Measurements from ENCODE around the gene OR2T11.
"Not testable (repeated sequence)": the region's sequence is repeated elsewhere in the genome, so short reads cannot be mapped to it uniquely, and the experiment has no call there.

The OR2T11 gene

DNA sequence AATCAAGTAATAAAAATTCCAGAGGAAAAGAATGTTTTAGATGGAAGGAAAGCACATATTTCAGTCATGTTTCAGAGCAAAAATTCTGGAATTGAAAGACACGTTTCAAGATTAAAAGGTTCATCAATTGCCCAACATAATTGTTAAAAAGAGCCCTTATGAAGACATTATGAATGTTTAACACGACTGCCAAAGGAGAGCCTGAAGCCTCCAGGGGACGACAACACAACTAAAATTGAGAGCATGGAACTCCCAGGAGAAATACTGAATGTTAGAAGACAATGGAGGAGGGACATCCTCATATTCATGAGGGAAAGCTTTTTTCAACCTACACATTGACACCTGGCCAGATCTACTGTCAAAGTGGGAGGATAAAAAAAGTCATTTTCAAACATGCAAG is 16.0 kb downstream of the OR2T11 start:
- peak in 1 of 2 donors; percentile 17 for DNase-seq (ENCODE audit: low read depth in 2 of 2)

DNA sequence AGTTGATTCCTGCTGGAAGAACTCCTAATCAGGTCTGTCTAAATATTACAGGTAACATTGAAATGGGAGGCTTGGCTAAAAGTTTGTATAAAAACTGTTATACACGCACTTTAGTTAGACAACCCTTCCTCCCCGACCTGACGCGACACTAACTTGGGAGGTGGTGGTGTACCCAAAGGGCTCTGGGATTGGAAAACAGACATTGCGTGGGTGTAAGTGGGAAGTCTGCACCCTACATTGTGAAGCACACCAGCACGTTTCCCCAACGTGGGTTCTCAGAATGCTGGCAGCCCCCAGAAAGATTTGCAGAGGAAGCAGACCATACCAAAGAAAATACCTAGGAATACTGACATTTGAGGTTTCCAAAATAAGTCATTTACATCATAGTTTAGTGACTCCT is 16.8 kb downstream of the OR2T11 start:
- no peak for DNase-seq (ENCODE audit: low read depth in 2 of 2)

DNA sequence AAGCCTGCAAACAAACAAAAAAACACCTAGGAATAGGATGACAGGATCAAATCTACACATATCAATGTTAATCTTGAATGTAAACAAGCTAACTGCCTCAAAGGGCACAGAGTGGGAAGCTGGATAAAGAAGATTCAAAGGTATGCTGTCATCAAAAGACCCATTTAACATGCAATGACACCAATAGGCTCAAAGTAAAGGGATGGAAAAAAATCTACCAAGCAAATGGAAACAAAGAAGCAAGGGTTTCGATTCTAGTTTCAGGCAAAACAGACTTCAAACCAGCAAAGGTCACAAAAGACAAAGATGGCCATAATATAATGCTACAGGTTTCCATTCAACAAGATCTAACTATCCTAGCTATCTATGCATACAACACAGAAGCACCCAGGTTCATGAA is 21.1 kb downstream of the OR2T11 start:
- DNase-seq (ENCODE audit: low read depth in 2 of 2), result no peak

DNA sequence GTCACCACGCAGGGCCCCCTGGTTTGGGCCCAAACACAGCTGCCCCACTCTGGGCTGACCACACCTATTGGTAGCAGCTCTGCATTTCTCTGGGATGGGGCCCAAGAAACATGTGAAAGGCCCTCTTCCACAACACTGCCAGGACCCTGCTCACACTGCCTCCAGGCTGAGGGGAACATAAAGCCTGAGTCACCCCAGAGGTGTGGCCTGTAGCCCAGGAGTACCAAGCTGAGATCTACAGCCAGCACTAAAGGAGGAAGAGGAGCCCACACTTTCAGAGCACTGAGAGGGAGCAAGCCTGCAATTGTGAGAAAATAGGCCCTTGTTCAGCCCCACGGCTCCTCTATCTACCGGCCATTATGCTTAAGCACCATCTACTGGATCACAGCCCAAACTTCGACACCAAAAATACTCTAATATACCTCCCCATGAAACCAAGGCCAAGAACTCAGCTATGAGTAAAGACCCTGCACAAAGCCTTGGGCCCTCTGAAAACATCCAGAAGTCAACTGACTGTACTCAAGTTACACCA is 22.9 kb downstream of the OR2T11 start:
- no peak for DNase-seq (ENCODE audit: low read depth in 2 of 2)

DNA sequence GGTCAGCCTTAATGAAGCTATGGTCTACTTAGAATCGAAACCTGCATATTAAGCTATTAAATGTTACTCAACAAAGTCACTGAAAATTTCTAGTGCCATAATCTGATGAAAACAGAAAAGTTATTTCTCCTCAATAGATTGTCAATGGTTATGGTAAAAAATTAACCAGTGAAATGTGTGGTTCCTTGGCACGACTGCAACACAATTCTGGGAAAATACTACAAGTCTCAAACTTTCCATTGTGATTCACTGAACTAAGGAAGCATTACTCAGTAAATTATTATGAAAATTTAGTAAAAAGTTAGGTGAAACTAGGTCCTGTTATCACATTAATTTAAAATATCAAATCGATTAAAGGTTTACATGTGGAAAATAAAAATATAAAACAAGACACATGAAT is 24.6 kb downstream of the OR2T11 start:
- no peak for DNase-seq (ENCODE audit: low read depth in 2 of 2)

DNA sequence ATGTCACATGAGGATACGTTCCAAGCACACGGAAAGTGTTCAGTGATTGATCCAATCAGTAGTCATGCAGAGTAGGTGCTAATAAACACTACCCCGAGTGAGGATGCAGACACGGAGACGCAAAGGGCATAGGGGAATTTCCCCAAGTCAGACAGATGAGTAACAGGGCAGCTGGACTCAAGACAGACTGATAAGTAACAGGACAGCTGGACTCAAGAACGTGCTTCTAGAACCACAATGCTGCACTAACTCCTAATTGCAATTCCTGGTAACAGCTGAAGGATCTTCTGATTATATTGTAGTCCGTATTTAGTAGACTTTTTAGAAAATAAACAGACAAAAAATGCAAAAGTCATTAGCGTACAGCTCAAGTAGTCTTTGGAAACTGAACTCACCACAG is 35.5 kb downstream of the OR2T11 start:
- no peak for DNase-seq (ENCODE audit: low read depth in 2 of 2)

DNA sequence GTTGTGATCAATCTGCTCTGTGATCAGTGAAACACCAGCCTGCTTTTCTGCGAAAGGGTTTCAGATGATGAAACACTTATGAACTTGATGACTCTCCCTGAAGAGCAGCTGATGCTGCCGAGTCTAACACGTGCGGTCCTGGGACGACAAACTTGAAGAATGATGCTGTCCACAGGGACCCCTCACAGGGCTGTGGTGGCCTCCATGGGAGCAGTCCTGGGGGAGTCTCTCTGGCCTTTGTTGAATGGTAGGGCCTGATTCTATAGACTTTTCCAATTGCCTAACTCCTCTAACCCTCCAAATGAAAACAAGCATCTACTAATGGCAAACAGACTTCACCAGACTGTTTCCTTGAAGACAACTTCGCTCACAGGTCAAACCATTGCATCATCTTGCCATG is 37.3 kb downstream of the OR2T11 start, which contains the start of gene OR2T10:
Gene OR2T10, minus strand, starts transcription at position 112 of the 400 bp plus-strand sequence. CDS start 3,932 bp downstream, outside the sequence.
- no peak for DNase-seq (ENCODE audit: low read depth in 2 of 2)

DNA sequence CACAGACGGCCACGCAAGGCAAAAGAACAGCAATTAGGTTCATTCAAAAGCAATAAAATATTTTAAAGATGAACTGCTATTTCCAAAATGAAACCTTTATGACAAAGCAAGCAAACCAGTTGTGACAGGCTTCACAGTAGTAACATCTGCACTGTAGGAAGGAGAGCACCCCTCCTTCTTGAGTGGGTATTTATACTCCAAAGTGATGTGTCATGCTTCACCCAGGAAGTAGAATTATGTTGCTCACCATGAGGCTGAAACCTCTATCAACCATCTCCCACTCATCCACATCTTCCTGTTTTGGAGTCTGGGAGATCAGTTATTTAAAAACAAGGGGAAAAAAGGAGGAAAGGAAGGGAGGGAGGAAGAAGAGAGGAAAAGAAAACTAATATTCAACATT is 38.3 kb downstream of the OR2T11 start:
- DNase-seq (ENCODE audit: low read depth in 2 of 2), result no peak

DNA sequence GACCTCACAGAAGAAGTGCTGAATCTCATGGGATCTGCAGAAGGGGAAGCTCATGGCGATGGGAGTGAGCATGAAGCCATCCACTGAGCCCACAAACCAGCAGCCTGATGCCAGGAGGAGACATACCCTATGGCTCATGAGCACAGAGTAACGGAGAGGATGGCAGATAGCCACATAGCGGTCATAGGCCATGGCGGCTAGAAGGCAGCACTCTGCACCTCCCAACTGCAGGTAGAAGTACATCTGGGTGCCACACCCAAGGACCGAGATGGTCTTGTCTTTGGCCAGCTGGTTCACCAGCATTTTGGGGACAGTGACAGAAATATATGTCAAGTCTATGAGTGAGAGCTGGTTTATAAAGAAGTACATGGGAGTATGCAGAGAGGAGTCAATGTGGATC is 41.7 kb downstream of the OR2T11 start:
- DNase-seq (ENCODE audit: low read depth in 2 of 2), result no peak

DNA sequence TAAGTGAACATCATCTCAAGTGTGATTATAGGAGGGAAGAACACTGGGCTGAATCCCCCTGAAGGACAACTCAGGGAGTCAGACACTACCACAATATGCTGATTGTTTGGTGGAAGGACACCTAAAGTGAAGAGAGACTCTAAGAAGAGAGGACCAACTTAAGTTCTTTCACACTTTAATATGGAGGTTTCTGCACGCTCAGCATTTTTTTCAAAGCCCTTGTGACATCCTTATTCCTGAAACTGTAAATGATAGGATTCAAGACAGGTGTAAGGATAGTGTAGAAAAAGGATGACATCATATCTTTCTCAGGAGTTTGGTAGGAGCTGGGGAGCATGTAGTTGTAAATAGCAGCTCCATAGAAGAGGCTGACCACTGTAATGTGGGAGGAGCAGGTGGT is 42.2 kb downstream of the OR2T11 start:
- DNase-seq (ENCODE audit: low read depth in 2 of 2), result no peak

DNA sequence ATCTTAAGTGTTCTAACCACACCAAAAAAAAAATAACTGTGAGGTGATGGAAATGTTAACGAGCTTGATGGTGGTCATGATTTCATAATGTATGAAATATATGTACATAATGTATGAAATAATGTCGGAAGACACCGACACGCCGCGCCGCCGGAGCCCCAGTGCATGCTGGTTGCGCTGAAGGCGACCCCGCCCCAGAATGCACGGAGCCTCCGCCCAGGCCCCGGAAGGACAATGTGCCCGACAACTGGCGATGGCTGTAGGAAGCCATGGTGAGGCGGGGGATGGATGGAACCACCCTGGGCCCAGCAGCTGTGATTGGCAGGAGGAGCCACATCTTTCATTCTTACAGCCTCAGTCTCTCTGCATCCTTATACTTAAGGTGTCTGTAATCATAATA is 44.8 kb downstream of the OR2T11 start:
- DNase-seq (ENCODE audit: low read depth in 2 of 2), result no peak

DNA sequence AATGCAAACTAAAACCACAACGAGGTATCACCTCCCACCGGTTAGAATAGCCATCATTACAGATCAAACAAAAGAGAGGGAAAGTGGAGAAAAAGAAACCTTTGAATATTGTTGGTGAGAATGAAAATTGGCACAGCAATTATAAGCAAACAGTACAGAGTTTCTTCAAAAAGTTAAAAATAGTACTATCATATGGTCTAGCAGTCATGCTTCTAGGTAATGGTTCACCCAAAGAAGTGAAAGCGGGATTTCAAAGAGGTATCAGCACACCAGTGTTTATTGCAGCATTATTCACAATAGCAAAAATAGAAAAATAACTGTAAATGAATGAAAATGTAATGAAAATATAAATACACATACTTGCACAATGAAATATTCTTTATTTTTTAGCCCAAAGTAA is 45.6 kb downstream of the OR2T11 start:
- DNase-seq (ENCODE audit: low read depth in 2 of 2), result no peak

DNA sequence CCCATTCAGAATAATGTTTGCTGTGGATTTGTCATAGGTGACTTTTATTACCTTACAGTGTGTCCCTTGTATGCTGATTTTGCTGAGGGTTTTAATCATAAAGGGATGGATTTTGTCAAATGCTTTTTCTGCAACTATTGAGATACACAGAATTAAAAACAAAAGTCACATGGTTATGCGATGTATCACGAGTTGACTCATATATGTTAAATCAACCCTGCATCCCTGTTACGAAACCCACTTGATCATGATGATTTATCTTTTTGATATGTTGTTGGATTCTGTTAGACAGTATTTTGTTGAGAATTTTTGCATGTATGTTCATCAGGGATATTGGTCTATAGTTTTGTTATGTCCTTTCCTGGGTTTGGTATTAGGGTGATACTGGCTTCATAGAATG is 49.6 kb downstream of the OR2T11 start:
- DNase-seq (ENCODE audit: low read depth in 2 of 2), result no peak

DNA sequence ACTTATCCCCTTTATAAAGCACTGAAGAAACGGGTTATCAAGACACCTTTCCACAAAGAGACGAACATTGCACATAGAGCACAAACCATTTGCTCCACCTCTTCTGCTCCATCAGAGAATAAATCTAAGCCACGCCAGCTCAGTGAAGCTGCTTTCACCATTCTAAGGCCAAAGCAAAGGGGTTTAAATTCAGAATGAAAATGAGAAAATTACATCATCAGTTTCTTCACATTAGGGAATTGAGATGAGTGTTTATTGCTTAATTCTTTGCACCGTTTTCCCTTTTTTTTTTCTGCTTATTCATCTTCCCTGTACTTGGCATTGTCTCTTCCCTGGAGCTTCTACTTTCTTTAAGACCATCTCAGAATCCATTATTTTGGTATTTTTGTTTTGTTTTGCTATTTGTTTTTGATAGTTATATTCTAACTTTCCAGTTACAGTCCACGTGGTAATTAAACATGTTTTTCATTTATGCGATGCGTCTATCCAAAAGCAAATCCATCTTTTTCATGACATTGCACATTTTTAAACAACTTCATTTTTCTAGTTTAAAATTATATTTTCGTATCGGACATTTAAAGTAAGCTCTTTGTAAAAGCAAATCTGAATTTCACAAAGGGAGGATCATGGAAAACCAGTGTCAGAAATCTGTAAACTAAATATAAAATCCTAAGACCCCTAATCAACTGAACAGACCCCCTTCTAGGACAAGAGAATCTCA is 58.5 kb downstream of the OR2T11 start:
- DNase-seq (ENCODE audit: low read depth in 2 of 2), result no peak

DNA sequence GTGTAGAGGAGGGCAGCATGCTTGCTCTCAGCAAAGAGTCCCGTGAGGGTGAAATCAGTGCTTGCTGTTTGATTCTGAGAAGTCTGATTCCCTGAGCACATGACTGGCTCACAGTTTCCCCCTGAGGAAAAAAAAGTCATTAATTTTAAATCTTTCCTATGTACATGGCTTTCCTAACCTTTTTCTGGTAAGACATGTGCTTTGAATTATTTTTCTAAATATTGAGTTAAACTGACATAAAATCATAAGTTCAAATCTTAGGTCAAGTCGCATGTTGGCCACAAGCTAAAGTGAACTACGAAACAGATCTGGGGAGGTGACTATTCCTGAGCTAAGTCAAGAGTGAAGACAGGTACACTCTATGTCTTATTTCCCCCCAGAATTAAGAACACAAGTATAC is 60.2 kb downstream of the OR2T11 start, which contains the start of gene OR2T34:
Gene OR2T34, minus strand, starts transcription at position 101 of the 400 bp plus-strand sequence. Its CDS starts 0 bp downstream, at position 101.
- not testable (repeated sequence) for DNase-seq (ENCODE audit: low read depth in 2 of 2)

DNA sequence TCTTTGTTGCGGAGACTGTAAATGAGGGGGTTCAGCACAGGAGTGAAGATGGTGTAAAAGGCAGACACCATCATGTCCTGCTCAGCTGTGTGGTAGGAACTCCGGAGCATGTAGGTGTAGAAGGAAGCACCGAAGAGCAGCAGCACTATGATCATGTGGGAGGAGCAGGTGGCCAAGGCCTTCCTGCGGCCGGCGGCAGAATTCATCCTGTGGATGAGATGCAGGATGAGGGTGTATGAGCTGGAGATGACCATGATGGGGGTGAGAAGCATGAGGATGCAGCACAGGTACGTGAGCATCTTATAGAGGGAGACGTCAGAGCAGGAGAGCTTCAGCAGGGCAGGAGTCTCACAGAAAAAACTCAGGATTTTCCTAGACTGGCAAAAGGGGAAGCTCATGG is 61.0 kb downstream of the OR2T11 start:
- DNase-seq (ENCODE audit: low read depth in 2 of 2), result not testable (repeated sequence)

Data from activated CD8-positive, alpha-beta memory T cell treated with anti-CD3 and anti-CD28 coated beads for 4 hours (primary cell).